ENCODE data around the gene UBE3D. TPM values are rescaled to one million over a fixed set of nuclear protein-coding genes. Genes with fewer than 3 reads are reported as not detected.
"Not testable (repeated sequence)": the region's sequence is repeated elsewhere in the genome, so short reads cannot be mapped to it uniquely, and the experiment has no call there.

The UBE3D gene
- polyA plus RNA-seq, 4 donors: 7.1 to 11.5 (median 9.1) TPM

DNA sequence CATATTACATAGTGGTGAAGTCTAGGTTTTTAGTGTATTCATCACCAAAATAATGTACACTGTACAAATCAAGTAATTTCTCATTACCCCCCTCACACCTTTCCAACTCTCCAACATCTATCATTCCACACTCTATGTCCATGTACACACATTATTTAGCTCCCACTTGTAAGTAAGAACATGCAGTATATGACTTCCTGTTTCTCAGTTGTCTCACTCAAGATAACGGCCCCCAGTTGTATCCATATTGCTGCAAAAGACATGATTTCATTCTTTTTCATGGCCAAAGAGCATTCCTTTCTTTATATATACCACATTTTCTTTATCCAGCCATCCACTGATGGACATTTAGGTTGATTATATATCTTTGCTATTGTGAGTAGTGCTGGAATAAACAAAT lies 86.0 kb downstream of the UBE3D start:
- DNase-seq (ENCODE audit: low read depth in 4 of 4, low spot score in 2 of 4): no peak

DNA sequence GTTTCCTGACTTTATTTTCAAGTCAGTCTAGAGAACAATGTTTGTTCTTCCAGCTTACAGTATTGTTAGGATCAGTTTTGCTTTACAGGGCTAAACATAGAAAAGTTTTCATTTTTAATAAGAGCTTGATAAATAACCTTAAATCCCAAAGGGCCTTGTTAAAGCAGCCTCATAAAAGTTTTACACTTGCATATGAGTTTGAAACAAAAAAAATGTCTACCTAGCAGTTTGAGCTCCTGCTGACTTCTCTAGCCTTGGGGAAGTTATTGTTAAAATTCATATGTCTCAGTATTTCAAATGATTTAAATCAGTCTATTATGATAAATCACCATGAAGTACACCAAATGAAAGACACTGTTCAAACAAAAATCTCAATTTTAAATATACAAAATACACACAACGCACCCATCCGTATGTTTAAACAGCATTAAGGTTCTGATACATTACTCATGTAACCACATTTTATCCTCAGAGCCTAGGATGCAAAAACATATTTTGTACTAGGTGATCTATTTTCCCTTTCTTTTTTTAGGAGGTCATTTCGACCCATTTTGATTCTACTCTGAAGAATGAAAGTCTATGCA lies 87.2 kb downstream of the UBE3D start:
- no peak for DNase-seq (ENCODE audit: low read depth in 4 of 4, low spot score in 2 of 4)

DNA sequence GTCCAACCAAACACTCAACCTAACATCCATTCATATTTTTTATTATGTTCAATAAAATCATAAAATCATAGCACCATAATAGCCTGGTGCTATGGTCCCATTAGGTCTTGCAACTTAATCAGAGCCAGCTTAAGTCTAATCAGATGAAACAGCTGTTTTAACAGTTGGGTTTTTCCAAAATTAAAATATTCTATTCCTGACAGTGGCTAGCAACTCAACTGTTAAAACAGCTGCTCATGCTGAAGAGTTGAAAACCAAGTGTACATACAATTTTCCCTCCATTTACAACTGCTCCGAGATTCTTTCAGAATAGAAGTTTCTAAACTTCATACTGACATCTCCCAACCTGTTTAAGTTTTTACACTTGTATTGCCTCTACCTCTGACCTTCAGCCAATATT lies 89.5 kb downstream of the UBE3D start:
- DNase-seq (ENCODE audit: low read depth in 4 of 4, low spot score in 2 of 4): no peak

DNA sequence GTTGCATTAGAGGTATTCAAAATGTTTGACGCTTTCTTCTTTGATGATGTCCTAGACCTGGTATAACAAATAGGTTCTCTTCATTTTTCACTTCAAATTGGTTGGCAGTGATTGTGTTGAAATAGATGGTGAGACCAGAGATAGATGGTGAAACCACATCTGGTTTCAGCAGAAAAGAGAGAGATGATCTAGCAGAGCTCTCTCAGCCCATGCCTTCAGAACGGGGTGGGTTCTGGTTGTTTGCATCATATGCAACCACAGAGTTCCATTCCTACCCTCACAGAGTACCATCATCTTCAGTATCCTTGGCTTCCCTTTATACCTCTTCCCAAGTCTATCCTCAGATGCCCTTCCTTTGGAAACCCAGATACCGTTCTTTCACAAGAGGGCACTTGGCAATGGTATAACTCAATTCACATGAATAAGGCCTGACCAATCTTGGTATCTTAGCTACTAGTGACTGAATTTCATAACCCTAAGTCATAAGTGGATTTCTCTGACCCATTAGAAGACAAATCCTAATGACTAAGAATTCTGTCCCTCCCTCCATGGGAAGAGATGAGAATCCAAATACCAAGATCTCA lies 93.7 kb downstream of the UBE3D start:
- no peak for DNase-seq (ENCODE audit: low read depth in 4 of 4, low spot score in 2 of 4)

DNA sequence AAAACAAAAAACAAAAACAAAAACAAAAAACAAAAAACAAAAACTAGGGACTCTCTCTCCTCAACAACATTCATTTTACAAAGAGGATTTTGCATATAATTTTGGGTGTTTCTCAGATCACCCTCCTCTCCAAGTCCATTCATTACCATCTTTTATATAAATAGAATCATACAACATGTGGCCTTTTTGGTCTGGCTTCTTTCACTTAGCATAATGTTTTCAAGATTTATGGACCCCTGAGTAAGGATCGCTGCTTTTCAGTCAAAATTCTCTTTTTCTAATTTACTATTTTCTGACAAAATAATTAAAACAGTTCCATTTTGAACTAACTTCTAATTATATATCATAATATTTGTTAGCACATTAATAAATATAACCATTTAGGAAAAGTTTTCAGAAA lies 94.8 kb downstream of the UBE3D start:
- no peak for DNase-seq (ENCODE audit: low read depth in 4 of 4, low spot score in 2 of 4)

DNA sequence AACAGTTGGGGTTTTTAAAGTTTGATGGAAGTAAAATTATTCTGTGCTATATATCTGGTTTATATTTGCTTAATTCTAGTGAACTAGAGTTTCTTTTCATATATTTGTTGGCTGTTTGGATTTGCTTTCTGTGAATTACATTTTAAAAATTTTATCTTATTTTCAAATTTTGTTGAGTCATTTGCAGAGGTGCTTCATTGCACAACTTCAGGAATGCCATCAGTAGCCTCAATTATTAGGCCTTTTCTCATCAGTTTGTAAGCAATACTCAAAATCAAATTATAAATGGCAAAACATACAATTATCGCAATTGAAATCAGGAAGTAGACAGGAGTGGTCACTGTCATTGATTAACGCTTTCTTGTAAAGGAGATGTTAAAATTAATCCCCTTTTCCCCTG lies 96.9 kb downstream of the UBE3D start:
- DNase-seq (ENCODE audit: low read depth in 4 of 4, low spot score in 2 of 4): no peak

DNA sequence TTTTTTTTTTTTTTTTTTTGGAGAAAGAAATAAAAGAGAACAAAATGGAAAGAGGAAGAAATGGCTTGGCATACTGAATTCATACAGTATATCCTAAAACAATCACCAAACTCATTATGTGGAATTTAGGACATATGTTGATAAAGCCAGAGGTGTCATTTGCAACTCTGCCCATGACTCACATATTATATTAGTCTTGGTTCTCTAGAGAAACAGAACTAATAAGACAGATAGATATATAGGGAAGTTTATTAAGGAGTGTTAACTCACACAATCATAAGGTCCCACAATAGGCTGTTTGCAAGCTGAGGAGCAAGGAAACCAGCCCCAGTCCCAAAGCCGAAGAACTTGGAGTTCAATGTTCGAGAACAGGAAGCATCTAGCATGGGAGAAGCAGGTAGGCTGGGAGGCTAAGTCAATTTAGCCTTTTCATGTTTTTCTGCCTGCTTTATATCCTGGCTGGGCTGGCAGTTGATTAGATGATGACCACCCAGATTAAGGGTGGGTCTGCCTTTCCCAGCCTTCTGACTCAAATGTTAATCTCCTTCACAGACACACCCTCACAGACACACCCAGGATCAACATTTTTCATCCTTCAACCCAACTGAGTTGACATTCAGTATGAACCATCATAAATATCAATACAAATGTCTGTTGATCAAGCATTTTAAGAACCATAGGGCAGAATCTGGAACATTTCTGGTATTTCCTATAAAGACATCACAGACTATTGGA lies 102.3 kb downstream of the UBE3D start:
- no peak for DNase-seq (ENCODE audit: low read depth in 4 of 4, low spot score in 2 of 4)

DNA sequence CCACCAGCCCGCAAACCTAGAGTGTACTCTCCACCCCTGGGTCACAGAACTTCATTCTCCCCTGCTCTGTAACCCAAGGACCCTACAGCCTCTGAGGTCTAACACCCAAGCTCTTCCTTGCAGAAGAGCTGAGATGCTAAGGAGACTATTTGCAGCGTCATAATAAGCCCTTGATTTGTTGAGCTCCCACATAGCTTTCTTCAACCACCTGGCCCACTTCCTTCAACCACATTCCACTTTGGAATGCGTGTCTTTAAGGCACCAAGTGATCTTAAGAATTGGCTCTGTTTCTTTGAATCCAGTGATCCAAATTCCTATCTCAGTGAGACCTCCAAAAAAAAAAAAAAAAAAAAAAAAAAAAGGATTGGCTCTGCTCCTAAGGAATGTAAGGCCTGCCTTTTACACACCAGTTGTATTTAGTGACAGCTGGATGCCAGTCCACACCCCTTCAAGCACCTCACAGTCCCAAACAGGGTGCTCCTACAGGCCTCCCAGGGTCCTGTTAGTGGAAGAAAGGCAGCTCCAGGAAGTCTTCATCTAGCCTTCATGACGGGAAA lies 106.2 kb downstream of the UBE3D start:
- no peak for DNase-seq (ENCODE audit: low read depth in 4 of 4, low spot score in 2 of 4)

DNA sequence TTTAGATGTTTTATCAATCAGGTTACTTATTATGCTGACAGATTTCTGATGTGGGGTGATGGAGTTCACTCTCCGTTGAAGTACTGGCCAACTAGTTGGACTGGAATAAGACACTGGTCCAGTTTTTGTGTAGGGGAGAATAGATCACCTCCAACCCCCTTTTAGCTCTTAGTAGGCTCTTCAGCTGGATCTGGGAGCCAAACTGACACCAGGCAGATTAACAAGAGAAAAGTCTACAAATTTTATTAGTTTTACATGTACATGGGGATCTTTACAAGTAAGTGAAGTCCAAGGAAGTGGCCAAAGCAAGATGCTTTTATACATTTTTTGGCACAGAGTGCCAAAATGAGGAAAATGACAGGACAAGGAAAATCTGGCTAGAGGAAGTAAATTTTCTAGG lies 107.1 kb downstream of the UBE3D start:
- DNase-seq (ENCODE audit: low read depth in 4 of 4, low spot score in 2 of 4): no peak

DNA sequence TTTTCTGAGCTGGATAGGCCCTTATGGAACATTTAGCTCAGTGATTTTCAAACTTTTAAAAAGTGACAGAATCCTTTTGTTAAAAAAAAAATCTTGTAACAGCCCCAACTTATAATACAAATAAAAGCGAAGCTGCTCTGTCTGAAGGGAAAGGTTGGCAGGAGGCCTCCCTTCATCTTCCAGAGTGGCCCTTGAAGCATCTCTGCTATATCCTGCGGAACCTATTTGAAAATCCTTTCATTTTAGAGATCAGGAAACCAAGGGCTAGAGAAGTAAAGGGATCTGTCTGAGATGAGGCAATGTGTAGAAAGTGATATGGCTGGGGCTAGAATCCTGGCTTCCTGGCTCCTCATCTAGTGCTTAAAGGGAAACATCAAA lies 107.8 kb downstream of the UBE3D start:
- no peak for DNase-seq (ENCODE audit: low read depth in 4 of 4, low spot score in 2 of 4)

DNA sequence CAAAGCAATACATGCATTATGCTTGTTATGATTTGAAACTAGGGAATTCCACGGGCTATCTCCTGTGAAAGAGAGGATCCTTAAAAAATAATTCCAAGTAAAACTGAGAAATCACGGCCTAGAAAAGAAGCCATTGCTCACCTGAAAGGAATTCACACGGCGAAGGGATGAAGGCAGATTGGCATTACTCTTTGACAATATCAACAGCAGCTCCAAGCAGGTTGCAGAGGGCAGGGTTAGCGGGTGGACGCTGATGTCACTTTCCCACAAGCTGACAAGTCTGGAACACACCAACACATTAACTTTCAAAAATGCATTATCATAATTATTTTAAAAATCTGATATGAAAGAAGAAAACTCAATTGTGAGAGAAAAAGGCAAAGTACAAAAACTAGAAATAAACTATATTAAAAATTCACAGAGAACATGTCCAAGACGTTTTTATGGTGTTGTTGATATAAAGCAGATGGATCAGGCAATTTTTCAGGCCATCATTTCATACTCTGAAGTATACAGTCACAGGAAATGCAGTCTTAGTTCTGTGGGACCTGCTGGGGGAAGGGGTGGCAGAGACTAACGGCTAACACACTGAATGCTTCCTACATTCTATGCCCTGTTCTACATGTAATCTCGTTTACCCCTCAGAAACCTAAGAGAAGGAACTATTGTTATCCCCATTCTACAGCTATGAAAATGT lies 108.3 kb downstream of the UBE3D start:
- peak in 3 of 4 donors; percentile 20 to 40 (median 37) for DNase-seq (ENCODE audit: low read depth in 4 of 4, low spot score in 2 of 4)

DNA sequence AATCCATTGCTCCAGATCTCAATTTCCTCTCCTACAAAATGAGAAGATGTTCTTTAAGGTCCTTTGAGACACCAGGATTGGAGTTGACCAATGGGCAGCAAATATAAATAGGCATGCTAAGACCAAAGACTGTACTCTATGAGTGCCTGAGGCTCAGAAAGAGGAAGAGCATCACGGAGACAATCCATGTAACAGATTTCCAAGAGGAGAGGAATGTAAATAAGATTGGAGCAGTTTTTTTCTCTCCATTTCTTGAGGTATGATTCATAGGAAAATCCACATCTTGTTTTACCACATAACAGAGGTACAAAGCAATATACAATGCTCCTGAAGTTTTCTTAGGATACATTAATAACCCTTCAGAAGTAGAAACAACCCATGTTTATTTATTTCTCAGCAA lies 109.8 kb downstream of the UBE3D start:
- DNase-seq (ENCODE audit: low read depth in 4 of 4, low spot score in 2 of 4): no peak

DNA sequence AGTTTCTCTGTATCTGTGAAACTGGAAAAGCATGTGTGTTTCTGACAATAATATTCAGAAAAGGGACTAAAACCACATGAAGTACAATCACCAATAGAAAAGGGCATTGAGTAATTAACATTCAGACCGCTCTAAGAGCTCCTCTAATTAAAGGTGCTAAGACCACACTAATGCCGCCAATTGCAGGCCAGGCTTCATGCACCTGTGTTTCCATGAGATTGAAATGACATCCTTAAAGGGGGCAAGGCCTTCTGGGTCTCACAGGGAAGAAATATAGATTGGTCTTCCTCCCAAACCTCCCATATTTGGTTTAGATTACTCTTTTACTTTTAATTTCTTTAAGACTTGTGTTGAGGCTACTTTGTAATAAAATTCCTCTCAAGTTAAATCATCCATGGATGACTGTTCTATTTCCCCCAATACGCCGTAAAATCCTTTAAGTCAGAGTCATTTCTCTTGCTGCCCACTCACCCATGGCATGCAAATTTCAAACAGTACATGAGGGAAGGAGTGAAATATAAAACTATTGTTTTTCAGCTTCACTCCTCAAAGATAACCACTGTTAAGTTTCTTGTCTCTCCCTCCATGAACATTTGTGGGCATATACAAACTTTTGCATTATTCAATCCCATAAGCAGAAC lies 110.6 kb downstream of the UBE3D start:
- DNase-seq (ENCODE audit: low read depth in 4 of 4, low spot score in 2 of 4): no peak

DNA sequence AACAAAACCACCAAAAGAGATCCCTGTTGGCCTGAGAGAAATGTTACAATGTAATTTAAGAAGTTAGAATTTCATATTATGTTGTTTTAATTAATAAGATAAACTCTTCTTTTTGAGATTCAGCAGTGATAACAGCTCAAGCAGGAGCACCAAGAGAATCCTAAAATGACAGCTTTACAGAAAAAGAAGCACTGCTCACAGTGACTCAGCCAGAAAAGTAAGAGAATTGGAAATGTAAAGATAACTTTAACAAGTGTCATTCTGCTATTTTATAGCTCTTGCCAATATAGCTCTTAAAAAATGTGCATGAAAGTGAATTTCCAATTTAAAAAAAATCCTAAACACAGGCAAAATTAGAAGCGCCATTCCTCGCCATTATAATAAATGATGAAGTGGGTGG lies 111.3 kb downstream of the UBE3D start:
- no peak for DNase-seq (ENCODE audit: low read depth in 4 of 4, low spot score in 2 of 4)

DNA sequence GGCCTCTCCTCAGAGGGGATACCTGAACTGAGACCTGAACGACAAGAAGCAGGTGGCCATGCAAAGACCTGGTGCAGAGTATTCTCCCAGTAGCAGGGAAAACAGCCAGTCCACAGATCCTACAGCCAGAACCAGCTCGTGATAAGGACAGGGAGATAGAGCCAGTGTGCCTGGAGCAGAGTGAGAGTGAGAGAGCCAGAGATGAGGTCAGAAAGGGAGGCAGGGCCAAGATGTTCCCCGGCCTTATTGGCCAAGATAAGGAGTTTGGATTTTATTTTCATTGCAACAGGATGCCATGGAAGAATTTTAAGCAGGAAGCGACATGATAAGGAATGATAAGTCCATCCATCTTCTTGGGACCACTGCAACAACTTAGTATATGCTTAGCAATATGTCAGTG lies 111.8 kb downstream of the UBE3D start:
- DNase-seq (ENCODE audit: low read depth in 4 of 4, low spot score in 2 of 4): no peak

DNA sequence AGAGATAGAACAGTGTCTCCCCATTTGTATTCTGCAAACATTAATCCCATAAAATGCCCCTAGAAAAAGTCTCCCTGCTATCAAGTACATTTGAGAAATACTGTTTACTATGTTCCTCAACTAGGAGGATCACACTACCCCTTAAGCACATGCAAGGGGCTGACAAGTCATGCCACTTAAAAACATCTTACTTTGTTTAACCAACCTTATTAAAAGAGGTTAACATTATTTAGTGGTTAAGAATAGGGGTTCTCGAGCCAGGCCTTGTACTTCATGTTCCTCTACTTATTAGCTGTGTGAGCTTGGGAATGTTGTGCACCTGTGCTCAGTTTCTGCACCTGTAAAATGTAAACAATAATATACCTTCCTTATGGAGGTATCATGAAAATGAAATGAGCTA lies 113.7 kb downstream of the UBE3D start:
- no peak for DNase-seq (ENCODE audit: low read depth in 4 of 4, low spot score in 2 of 4)

DNA sequence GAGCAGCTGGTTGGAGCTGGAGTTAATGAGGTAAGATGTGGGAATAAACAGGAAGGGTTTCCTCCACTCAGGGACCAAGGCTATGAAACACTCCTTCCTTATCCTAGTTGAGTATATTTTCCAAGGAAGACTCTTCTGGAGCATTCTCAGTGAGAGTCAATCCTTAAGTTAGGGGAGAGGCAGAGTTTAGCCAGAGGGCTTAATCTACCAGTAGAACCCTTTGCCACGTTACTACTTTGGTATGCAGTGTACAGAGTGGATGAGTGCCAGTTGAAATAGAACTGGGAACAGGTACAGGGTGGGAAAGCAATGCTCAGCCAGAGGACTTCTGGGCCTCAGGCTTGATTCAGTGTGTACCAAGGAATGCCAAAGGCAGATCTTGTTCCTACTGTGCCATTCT lies 114.3 kb downstream of the UBE3D start:
- DNase-seq (ENCODE audit: low read depth in 4 of 4, low spot score in 2 of 4): no peak

DNA sequence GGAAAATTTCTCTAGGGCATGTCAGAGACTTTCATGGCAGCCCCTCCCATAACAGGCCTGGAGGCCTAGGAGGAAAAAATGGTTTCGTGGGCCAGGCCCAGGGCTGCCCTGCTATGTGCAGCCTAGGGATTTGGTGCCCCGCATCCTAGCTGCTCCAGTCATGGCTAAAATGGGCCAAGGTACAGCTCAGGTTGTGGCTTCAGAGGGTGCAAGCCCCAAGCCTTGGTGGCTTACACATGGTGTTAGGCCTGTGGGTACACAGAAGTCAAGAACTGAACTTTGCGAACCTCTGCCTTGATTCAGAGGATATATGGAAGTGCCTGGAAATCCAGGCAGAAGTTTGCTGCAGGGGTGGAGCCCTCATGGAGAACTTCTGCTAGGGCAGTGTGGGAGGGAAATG lies 134.7 kb downstream of the UBE3D start:
- DNase-seq (ENCODE audit: low read depth in 4 of 4, low spot score in 2 of 4): not testable (repeated sequence)

DNA sequence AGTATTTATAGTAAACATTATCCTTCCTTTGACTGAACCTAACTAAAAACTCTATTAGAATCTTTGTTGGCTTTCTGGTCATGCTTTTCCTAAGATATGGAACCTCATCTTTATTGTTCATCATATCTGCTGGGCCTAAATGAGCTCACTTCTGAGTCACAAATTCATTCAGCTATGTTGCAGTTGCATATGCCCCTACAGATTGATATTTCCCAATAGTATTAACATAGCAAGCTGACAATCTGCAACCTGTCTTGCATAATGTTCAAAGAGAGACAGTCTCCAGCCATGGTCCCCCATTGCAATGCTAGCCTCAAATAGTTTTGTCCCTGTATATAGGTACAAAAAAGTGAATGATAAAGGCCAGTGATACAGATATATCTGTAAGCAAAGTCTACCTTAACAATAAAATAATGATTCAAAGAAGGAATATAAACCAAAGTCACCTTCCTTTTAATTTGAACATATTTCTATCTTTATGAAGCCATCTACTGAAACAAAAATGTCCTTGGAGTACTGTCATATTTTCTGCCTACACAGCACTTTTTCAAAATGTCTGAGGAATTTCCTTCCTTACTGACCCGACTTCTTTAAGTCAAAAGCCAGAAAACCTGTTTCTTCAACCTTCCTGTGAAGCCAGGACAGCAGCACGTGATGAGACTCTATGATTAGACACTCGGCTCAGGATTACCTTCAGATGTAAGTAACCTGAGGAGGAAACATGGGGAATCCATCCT lies 140.7 kb downstream of the UBE3D start:
- DNase-seq (ENCODE audit: low read depth in 4 of 4, low spot score in 2 of 4): no peak

DNA sequence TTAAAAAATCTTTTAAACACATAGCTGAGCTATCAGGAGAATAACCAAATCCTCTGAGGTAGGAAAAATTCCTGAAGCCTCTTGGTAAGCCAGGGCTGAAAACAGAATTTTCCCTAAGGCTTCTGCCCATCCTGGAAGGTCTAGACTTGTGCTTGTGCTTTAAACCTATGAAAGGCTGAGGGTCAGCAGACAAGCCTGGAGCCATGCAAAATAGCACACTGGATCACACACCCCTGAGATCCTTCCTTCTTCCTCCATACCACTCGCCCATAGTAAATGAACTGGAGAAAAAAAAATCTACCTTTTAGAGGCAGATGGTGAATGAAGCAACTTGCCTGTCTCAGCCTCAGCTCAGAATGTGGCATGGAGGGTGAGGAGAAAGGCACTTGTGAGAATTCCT lies 144.4 kb downstream of the UBE3D start:
- DNase-seq (ENCODE audit: low read depth in 4 of 4, low spot score in 2 of 4): no peak
